ENCODE data around the gene HOXA3.

Gene HOXA3

GRCh38 chr7:27165089-27165995, 13.0 kb upstream of the HOXA3 start, which contains the start of gene HOXA9:
Gene HOXA9 (minus strand): TSS chr7:27165537. CDS start chr7:27165457, 80 bp downstream.
- no peak for DNase-seq

- DNase-seq, result no peak
These were observed 12.1 kb upstream of the HOXA3 start for GRCh38 chr7:27164367-27165088.

DNA sequence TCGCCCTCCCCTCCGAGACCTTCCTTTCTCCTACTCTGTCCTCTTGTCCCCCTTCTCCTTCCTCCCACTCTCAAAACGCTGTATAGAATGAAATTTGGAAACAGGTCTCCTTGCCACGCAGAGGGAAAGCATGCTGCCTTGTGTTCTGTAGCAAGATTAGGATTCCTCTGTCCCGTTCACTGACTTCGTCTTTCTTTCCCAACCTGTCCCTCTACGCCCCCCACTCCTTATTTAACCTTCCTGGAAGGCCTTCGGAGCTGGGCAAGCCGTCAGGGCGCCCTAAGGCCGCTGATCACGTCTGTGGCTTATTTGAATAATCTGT, 11.6 kb upstream of the HOXA3 start:
- no peak for DNase-seq

DNA sequence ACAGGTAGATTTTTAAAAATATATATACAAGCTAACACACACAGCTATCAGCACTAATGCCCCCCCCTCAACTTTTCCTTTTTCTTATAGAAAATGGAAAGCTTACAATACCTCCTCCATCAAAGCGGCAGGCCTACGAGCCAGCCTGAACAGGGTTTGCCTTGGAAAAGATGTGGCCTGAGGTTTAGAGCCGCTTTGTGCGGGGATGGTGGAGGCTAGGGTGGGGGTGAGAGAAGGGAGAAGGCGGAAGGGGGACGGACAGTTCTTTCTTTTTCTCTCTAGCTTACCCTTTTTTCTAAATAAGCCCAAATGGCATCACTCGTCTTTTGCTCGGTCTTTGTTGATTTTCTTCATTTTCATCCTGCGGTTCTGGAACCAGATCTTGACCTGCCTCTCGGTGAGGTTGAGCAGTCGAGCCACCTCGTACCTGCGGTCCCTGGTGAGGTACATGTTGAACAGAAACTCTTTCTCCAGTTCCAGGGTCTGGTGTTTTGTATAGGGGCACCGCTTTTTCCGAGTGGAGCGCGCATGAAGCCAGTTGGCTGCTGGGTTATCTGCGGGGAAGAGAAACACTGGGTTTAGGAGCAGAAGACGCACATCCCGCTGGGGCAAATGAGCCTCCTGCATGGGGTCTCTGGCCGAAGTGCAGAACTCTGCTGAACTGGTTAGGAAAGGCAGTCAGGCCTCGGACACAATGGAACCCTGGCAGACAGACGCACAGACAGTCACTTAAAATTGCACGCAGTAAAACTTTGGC, 11.1 kb upstream of the HOXA3 start:
- no peak for DNase-seq

DNA sequence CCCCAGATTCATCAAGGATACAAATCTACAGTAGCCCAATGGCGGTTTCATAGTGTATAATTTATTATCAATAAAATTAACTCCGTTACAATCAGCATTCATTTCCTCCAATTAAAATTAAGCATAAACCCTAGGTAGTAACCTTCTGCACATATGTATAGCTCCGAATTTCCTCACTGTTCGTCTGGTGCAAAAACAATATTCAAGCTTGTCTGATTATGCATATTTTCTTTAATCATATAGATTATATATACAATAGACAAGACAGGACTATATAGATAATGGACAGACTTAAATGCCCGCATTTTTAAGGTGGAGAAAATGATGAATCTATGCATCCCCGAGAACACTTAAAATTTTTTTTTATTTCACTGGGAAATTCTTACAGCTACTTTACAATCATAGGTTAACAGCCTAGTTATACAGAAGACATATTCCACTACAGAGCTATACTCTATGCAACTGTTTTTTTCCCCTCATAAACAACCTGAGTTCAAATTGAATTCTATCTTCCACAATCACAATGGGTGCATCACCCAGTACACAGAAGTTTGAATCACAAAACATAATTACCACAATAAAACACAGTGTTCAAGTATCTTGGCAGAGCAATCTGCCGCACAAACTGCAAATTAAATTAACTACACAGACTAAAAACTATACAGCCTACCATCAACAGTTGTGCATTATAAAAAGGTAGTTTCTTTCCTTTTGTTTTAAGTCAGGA, 10.3 kb upstream of the HOXA3 start:
- no peak for DNase-seq

GRCh38 chr7:27161721-27162560, 9.6 kb upstream of the HOXA3 start:
- DNase-seq, result no peak

DNA sequence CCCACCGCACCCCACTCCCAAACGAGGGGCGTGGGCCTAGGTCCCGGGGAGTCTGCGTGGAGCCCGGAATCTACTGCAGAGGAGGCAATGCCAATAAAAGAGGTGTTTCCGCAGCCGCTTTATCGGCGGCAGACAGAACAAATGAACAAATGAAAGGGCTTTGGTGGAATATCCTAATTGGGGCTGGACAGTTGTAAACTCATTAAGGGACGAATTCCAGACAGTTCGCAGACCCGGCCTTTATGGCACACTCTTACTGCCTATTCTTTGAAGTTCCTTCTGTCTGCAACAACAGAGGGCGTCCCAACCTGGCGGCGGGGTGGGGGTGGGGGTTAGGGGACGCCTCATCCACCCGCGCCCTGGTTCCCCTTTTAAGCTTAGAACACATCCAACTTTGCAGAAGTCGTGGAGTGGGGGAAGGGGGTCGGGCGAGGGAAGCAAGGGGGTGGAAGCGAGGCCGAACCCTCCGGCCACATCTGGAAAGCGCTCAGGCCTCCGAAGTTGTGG, 8.9 kb upstream of the HOXA3 start:
- DNase-seq, result no peak

DNA sequence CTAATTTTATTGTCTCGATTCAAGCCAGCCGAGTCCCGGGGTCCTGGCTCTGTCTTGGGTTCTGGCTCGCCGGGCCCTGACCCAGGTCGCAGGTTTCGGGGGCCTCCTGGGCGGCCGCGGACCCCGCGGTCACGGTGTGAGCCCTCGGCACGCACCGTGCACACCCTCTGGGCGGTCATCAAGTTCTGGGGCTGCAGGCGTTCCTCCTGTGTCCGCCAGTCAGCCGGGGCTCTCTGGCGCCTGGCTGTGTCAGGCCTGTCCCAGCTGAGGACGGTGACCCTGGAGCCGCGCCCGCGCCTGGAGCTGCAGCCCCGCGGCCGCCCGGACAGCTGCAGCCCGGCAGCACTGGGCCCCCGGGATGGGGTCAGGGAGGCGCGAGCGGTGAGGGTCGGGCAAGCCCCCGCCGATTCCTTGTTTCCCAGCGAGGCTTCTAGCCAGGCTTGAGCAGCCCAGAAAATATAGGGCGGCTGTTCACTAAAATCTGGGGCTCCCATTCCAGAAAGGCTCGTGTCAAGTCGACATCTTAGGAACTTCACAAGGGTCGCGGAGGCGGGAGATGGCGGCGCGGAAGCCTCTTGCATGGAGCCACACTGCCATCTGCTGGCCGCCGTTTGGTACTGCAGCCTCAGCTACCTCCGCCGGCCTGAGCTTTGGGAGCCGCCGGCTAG, 8.3 kb upstream of the HOXA3 start:
- peak; percentile 80 for DNase-seq

- no peak for DNase-seq
These were observed 7.8 kb upstream of the HOXA3 start for GRCh38 chr7:27160145-27160545.

- no peak for DNase-seq
These were observed 7.1 kb upstream of the HOXA3 start for GRCh38 chr7:27159266-27160144.

- no peak for DNase-seq
These were observed 6.3 kb upstream of the HOXA3 start for GRCh38 chr7:27158436-27159265.

- no peak for DNase-seq
These were observed 5.5 kb upstream of the HOXA3 start for GRCh38 chr7:27157702-27158431.

DNA sequence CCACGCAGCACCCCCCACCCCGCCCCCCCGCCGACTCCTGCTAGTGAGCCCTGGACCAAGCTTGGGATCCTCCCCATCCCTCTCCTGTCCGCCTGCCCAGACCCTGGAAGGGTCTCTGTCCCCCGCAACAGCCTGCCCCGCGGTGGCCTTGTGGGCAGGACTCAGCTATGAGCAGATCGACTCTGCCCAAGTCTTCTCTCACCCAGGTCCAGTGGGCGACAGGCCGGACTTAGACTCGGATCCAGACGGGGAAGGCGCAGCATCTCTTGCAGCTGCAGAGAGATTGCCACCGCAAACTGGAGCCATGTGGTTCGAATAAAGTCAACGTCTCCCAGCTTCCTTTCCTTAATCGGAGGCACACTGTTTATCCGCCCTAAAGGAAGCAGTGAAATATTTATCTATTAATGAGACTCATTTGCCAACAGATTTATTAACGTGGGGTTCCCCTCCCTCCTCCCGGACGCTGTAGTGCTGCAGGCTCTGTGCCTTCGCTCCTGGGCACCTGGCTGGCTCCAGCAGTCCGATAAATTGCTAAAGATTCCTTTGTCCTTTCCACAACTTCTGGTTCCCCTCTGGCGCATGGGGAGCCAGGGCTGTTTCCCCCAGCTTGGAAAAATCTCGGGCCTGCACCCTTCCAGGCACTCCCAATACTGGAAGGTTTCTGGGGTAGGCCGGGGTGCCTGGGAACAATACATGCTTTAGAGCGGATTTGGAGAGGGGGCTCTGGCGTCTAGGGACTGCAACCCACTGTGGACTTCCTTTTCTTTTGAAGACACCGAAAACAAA, 4.7 kb upstream of the HOXA3 start:
- DNase-seq, result no peak

DNA sequence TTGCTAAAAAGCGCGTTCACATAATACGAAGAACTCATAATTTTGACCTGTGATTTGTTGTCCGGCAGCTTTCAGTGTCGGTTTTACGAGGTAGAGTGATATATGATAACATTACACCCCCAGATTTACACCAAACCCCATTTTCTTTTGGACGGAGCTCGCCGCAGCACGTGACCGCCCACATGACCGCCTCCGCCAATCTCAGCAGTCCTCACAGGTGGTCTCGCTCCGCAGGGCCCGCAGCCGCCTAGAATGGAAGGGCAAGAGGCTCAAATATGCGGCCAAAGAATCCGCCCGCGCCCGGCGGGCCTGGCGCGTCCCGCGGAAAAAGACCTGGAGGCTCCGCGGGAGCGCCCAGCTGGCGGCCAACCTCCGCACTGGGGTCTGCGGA, 4.1 kb upstream of the HOXA3 start, which contains the start of gene HOXA7:
Gene HOXA7 (minus strand): TSS at position 168 of the 391 bp plus-strand sequence. CDS start 130 bp downstream, at position 38.
- DNase-seq, result no peak

GRCh38 chr7:27155816-27156507, 3.6 kb upstream of the HOXA3 start:
- no peak for DNase-seq

Data from activated CD4-positive, alpha-beta T cell treated with anti-CD3 and anti-CD28 coated beads, Interleukin-2, amount 50 U/mL, for 16 hours (primary cell).